Activated T-cell treated with anti-CD3 and anti-CD28 coated beads for 24 hours (primary cell): ENCODE measurements around the gene PTPRD.

Source experiments
- DNase-seq: peaks from one replicate; pipeline ENCODE4 v3.0.0-alpha.2; 2020; ENCODE audit warnings: low read depth

The PTPRD gene

DNA sequence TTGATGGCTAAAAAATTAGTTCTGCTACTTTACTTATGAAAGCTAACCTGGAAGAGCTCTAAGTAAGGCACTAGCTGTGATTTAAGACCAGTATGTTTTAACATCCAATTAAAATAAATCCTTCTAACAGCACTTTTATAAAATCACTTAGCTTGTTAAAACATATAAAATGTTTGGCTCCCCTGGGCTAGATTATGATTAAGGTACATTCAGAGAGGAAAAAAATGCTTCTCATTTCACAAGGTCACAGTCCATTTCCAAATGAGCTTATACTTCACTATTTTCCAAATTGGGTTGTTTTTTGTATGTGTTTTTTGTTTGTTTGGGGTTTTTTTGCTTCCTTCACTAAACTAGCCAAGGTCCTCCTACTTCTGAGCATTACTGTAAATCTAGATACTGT is 1938.3 kb downstream of the PTPRD start:
- DNase-seq: no peak

DNA sequence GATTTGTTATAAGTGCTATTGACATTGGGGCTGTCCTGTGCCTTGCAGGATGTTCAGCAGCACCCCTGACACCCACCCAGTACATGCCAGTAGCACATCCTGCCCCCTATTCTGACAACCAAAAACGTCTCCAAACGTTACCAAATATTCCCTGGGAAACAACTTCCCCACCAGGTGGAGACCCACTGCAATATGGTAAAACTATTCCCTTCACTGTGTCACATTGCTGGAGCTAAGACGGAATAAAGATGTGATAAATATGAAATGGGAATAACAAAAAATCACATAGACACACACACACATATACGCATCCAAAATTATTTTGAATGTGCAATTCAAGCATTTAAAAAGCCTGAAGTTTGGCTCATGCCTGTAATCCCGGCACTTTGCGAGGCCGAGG is 1939.0 kb downstream of the PTPRD start:
- no peak for DNase-seq

DNA sequence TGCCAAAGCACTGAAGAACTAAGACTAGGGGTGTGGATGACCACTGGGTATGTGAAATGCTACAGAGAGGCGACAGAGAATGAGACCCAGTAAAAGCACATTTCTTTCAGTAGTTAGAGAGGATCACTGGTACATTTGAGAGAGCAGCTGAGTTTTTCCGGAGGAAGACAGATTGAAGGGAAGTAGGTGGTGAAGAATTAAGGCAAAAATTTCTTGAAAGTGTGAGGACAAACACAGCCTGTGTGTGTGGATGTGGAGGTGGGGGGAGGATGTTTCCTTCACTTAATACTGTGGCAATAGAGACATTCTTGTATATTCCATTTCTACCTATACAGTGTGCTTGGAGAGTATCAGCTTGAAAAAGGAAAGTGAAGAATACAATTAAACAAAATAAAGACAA is 1942.1 kb downstream of the PTPRD start:
- no peak for DNase-seq

DNA sequence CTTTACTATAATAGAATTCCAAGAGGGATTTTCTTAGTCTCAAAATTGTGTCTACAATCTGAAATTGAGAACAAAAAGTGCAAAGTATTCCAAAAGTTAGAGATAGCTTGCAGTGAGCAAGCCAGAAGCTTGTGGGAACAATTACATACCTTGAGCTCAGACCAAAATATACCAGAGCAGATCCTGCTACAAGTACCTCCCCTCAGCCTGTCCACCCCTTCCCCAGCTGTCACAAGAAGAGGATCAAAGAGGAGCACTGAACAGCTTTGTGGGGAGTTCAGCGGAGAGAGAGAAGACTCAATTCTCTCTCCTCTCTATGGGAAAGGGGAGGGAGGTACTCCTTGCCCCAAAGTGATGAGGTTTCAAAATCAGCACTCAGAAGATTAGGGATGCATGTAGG is 1944.1 kb downstream of the PTPRD start:
- no peak for DNase-seq

DNA sequence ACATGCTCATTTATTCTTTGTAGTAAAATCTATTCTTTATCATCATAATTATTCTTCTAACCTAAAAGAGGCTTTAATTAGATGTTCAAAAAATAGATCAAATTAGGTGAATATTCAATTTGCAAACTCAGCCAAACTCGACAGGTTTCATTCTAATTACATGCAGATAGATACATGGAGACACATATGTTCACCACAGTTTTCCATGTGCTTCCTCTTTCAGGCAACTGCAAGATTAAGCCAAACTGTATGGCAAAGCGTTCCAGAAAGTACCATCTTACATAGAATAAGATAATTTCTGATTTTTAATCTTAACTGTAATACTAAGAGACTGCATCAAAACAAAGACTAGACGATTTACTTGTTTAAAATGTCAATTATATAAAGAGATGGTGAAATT is 1944.6 kb downstream of the PTPRD start:
- no peak for DNase-seq

DNA sequence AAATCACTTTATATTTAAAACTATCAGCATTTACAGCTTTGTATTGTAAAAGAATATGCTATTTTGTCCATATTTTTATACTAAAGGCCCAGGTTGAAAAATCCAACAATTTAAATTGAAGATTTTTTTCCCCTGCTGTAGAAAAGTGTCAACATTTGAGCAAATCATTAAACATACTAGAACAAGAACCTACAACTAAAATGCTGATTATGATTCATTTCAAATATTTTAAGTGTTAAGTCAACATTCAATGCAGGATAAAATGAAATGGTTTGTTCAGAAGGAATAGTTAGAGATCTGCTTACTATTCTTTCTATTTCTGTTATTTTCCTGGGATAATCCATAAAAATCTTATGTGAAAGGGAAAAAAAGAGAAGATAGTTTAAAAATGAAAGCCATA is 1946.7 kb downstream of the PTPRD start:
- no peak for DNase-seq

DNA sequence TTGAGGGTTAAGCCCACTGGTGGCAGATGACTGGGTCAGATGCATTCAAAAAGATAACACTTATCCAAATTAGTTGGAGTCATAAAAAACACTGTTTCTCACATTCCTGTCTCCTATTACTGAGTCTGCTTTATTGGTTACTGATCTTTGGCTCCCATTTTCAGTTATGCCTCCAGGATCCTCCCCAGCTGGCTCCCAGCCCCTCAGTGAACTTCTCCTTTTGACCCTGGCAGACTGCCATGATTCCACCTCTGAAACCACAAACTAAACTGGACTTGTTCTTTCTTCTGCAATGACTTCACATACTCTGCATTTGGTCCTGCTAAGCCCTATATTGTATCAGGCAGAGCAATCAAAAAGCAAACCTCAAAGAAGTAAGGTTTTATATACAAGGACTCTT is 1952.4 kb downstream of the PTPRD start:
- DNase-seq: no peak

DNA sequence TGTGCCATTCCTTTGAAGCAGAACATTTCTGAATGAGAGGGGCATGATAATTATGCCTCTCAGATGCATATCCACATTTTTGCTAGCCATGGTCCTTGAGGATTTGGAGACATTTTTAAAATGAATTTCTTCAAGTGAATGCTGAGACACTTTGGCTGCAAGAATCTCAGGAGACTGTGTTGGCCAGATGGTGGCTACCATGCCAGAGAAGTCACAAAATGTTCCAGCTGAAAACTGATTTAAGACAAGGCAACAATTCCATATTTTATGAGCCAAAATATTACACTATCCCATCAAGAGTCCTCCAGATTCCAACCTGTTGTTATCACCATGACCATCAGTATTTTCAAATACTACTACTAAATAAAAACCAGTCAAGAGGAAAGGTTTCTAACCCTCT is 1953.7 kb downstream of the PTPRD start:
- DNase-seq: no peak

DNA sequence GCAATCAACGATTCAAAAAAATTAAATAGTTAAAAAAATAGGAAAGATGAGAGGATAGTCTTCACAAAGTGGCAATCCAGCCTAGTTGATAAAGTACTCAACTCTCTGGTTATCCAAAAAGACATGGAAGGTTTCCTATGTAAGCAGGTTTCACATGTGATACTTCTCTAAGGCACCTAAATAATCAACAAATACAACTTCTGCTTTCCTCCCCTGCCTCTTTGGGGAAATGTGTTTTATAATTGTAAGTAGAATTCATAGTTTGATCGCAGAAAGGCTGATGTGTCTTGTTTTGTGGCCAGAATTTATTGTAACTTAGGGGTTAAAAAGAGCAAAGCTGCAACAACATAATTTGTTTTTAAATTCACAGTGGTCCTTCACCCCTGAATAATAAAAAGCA is 1957.7 kb downstream of the PTPRD start:
- no peak for DNase-seq

DNA sequence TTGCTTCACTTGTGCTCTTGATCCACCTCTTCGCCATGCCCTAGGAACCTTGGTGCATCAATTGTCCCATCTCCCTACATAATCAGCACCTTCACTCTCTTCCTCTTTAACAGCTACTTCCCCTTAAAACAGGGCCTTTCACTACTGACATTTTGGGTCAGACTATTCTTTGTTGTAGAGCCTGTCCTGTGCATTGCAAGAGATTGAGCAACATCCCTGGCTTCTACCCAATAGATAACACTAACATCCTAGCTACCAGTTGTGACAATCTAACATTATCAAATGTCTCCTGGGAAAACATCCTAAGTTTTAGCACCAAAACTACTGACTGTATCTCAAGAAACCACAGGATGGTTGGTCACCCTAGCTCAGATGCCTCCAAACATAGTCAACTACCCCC is 1958.9 kb downstream of the PTPRD start:
- DNase-seq: no peak

DNA sequence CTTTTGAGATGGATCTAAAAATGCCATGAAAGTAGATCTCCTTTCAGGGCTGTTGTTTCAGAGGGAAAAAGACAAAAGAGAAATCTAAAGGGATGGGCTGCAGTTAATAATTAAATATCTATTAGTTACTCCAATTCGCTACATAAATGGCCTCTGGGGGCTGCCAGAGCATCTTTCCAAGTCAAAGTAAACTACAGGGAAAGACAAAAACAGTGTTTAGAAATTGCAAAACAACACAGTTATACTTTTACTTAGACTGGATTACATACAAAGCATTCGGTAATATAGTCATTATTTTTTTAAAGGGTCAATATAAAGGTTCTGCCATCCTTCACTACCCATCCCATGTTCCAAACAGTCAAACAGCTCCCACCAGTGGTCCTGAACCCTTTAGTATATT is 1959.7 kb downstream of the PTPRD start:
- DNase-seq: no peak

DNA sequence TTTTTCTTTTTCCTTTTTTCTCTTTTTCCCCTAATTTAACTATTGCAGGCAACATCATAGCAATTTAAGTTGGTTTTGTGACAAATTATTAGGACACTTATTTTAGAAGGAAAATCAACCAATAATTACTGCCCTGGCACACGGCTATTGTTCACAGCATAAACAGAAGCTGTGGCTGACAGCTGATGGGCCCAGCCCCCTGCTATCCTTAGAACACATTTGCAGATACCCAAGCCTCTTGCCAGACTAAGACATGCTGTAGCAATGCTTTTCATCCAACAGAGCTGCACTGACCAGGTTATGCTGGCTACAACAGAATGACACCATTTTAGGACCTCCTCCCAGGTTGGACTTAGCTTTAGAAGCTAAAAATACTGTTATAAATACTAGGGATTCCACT is 1960.5 kb downstream of the PTPRD start:
- no peak for DNase-seq

DNA sequence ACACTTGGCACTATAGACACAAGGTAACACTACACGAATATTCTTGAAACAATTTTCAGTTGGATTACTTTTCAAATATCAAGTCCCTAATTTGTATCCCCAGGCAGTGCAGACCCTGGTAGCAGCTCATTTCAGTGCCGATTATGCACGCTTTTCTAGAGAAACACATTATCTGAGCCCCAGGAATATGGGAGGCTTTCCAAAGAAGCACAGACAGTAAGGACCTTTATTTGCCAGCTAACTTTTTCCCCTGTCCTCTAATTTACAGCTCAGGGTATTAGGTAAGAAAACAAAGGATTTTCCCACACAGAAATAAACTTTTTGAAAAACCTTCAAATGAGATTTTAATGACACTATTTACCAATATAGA is 1961.0 kb downstream of the PTPRD start:
- DNase-seq: no peak

DNA sequence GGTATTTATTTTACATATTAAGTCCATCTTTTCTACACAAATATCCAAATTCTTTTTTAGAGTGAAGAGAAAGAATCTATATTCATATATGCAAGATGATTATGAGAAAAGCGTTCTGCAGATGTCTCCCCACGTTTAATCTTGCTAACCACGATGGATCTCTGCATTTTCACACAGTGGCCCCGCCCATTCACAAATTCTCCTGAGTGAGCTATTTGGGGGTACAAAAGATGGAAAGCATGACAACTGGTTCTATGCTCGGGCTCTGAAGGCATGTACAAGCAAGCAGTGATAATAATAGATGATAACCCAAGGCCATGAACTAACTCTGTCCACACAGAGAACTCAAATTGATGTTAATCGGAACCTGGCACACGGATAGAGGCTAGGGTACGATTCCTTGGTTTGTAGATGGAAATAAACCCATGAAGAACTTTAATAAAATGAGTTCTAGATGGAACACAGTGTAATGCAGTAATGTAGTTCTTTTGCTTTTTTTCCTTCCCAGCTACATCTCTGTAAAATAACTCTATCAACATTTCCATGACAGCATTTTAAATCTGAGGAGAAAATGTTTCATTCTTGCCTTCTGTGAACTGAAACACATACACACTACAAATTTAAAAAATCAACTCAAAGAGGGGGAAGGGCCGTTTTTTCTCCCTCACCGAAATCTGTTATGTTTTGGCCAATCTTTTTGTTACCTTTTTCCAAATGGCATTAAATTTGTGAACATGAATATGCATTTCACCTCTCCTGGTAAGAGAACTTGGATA is 1961.5 kb downstream of the PTPRD start:
- DNase-seq: no peak

DNA sequence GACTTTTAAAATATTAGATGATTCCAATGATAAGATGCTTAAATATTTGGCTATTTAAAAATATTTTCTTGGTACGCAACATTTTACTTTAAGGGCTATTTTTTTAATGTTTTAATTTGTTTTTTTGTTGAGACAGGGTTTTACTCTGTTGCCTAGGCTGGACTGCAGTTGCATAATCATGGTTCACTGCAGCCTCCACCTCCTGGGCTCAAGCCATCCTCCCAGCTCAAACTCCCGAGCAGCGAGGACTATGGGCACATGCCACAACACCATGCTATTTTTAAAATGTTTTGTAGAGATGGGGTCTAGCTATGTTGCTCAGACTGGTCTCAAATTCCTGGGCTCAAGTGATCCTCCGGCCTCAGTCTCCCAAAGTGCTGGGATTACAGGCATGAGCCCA is 1963.0 kb downstream of the PTPRD start:
- no peak for DNase-seq

DNA sequence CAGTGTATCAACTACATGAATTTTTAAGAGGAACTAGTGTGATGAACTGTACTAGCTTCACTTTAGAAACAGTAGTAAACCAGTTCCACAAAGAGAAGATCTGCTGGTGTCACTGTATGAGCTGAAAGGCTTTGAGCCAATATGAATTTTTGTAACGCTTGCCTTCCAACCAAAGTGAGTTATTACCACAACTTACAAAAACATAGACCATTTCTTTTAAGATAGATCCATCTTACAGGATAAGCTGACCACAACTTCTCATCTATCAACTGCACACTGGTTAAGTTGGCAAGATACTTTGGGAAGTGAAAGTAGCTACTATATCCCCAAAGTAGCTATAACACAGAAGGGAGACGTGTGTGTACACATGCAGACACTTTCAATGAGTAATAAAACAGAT is 1963.6 kb downstream of the PTPRD start:
- DNase-seq: no peak

DNA sequence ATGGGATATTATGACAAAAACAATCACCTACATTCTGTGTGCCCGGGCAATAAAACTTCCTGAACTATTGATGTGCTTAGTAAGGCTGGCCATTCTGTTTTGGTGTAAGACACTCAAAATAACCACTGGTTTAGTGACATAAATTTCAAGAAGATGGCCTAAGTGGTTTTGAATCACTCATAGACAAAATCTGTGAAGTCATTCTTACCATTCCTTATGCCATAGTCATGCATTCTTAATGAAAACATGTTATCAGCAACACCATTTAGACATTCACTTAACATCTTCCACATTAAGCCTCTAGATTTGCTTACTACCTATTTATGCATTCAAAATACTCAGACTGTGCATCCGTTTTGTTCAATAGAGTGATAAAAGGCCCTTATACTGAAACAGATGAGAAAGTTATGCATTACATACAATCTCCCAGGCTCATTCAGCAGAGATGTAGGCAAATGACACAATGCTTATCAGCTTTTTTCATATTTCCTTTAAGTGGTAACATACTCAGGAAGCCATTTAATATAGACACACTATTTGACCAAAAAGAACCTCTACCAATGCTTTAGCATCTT is 1964.4 kb downstream of the PTPRD start:
- no peak for DNase-seq

DNA sequence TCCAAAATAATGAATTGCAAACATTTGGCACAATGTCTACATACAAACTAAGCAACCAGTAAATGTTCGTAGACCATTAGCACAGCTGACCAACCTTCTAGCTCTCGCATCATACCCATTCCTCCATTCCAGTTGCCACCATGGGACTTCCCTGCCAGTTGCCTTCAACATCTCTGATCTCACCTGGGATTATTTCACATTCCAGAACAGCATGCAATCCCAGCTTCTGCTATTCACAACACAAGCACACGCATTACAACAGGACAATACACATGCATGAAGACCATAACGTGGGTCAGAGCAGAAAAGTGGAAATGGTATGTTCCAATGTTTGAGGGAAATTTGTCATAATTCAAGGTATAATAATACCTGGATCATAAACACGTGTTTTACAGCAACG is 1965.0 kb downstream of the PTPRD start:
- no peak for DNase-seq

DNA sequence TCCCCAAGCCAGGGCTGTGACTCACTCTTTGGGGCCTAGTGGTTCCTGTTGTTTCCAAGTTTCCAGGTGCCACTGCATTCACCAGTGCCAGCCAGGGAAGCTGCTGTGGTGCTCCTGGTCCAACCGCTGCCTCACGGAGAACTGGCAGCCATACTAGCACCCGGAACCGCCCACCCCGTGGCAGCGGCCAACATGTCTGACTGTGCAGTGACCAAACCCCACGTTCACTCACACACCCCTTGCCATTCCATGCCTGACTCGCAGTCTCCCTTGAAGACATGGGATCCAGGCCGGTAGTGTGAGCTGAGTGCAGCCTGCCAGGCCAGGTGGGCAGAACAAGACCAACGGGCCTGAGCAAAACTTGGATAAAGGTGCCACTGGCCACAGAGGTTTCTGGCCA is 1968.2 kb downstream of the PTPRD start:
- no peak for DNase-seq

DNA sequence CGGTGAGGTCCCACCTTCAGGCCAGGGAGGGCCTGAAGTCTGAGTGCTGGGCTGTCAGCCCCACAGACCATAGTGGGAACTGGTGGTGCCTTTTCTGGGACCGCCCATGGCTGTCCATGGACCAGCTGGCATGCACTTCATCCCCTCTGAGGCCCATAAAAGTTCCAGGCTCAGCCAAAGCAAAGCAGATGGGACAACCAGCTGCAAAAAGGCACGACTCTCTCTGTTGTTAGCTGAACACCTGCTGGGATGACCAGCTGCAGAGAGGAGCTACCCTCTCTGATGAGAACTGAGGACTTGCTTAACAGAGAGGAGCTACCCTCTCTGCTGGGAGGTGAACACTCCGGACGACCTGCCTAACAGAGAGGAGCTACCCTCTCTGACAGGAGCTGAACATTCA is 1968.9 kb downstream of the PTPRD start:
- DNase-seq: no peak

DNA sequence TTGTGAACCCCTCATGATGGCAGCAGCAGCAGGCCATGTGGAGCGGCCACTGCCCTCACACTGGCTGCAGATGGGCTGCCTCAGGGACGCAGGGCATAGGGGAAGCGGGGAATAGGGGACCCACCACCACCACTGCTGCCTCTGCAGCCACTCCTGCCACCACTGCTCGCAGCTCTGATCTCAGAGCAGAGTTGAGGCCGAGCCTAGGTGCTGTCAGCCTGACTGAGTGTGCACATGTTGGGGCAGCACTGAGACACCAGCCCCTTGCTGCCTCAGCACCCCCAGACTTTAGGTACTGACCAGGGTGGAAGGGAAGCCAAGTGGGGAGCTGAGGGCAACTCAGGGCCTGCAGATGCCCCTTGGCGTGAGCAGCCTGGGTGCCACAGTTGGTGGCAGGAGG is 1969.3 kb downstream of the PTPRD start:
- DNase-seq: no peak

DNA sequence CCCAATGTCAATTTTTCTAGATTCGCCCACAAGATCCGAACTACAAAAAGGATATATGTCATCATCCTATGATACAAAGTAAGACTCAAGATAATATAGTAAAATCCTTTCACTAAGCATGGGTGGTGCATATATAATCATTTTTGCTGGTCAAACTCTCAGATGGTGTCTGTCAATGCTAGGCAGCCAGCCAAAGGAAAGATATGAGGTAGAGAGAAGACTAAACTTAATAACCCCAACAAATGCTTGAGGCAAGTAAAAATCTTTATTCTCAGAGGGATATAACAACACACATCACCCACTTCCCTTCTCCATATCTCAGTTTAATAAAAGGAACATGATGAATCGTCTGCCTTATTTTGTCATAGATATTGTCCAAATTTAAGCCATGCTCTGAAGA is 1972.0 kb downstream of the PTPRD start:
- no peak for DNase-seq

DNA sequence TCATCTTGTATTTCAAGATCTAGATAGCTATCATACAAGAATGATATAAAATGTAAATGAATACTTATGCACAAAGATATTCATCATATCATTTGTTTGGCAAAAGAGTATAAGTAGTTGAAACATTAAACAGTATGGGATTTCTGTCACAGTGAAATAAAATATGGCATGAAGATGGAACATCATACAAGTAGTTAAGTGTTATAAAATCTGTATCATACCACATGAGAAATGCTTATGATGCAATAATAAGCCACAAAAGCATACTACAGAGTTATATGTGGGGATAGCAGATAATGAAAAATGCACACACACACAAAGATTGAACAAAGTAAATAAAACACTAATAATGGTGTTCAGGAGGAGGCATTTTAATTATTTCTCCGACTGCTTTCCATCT is 1975.2 kb downstream of the PTPRD start:
- no peak for DNase-seq

DNA sequence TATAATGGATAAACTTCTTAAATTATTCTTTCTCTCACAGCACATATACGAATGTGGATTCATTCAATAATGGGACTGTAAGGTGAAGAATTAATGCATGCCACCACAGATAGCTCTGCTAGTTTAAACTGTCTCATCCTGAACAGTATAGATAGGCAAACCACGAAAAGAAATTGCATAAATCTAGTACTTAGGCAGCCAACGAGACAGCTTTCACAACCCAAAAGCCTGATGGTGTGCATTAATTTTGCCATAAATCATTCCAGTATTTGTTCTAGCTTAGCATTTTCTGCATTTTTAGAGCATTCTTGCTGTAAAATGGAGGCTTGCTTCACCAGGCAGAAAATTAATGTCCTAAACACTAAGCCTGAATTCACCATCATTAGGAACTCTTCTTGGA is 1979.0 kb downstream of the PTPRD start:
- no peak for DNase-seq
